K562 (cell line): ENCODE data around the gene PRRT1. TPM values are rescaled to one million over a fixed set of nuclear protein-coding genes. Genes with fewer than 3 reads are reported as not detected.
A peak's percentile ranks its signal among the peaks of the same experiment; 100 is the strongest.

Source experiments
- ATF1 ChIP-seq, 2 experiments: fragments of 450-650 bp in 1 of 2; IDR thresholded peaks; 2 replicates each; pipeline ENCODE4 v1.6.1; 2016; ENCODE audit warnings: missing compliant biosample characterization in 1 of 2, missing genetic modification characterization in 1 of 2
- BMI1 ChIP-seq: fragments of 150-350 bp; IDR thresholded peaks from 2 replicates; pipeline ENCODE4 v1.6.1; 2014; ENCODE audit warnings: low read length
- CHD2 ChIP-seq: IDR thresholded peaks from 2 replicates; pipeline ENCODE4 v1.6.1; 2011; ENCODE audit warnings: low read depth, low read length
- EP300 ChIP-seq: IDR thresholded peaks from 2 replicates; pipeline ENCODE4 v1.6.1; 2012; ENCODE audit warnings: low read length, improper control_type of control experiment
- EZH2 ChIP-seq: IDR thresholded peaks from 2 replicates; pipeline ENCODE4 v1.6.1; 2012; ENCODE audit warnings: low read depth, mild to moderate bottlenecking, inconsistent platforms, low read length, borderline replicate concordance
- HCFC1 ChIP-seq: IDR thresholded peaks from 2 replicates; pipeline ENCODE4 v1.6.1; 2012; ENCODE audit warnings: low read depth, low read length, improper control_type of control experiment
- HDAC6 ChIP-seq: IDR thresholded peaks from 2 replicates; pipeline ENCODE4 v1.6.1; 2012; ENCODE audit warnings: low read depth, mild to moderate bottlenecking, control low read depth, inconsistent platforms, low read length, moderate library complexity
- ILK ChIP-seq: fragments of 450-650 bp; IDR thresholded peaks from 2 replicates; pipeline ENCODE4 v1.6.1; 2016; ENCODE audit warnings: missing genetic modification characterization, low read depth, mild to moderate bottlenecking, missing compliant biosample characterization, moderate library complexity, borderline replicate concordance
- KAT2B ChIP-seq: IDR thresholded peaks from one replicate; pipeline ENCODE4 v1.6.1; 2012; ENCODE audit warnings: low read depth, mild to moderate bottlenecking, control low read depth, inconsistent platforms, low read length, moderate library complexity
- KAT8 ChIP-seq: fragments of 450-650 bp; IDR thresholded peaks from 2 replicates; pipeline ENCODE4 v1.6.1; 2016; ENCODE audit warnings: low read depth, mild to moderate bottlenecking
- KLF1 ChIP-seq: fragments of 450-650 bp; IDR thresholded peaks from 2 replicates; pipeline ENCODE4 v1.6.1; 2016; ENCODE audit warnings: missing genetic modification characterization, missing compliant biosample characterization
- NR2F6 ChIP-seq: fragments of 450-650 bp; formaldehyde crosslinking; IDR thresholded peaks from 2 replicates; pipeline ENCODE4 v1.4.0; 2020; ENCODE audit warnings: mild to moderate bottlenecking
- NRF1 ChIP-seq, 2 experiments: fragments of 450-650 bp; IDR thresholded peaks in 1 of 2; conservative IDR thresholded peaks in 1 of 2; 2 replicates each; pipeline ENCODE4 v1.6.1; 2014; ENCODE audit warnings: mild to moderate bottlenecking in 2 of 2
- PHF21A ChIP-seq: fragments of 450-650 bp; IDR thresholded peaks from 2 replicates; pipeline ENCODE4 v1.6.1; 2017; ENCODE audit warnings: low read depth, borderline replicate concordance
- PHF8 ChIP-seq: fragments of 200-600 bp; sonication (generic); IDR thresholded peaks from 2 replicates; pipeline ENCODE4 v1.6.1; 2012; ENCODE audit warnings: mixed run types, mild to moderate bottlenecking, inconsistent platforms, low read length, moderate library complexity, borderline replicate concordance
- RBBP5 ChIP-seq: fragments of 200-600 bp; sonication (generic); IDR thresholded peaks from 2 replicates; pipeline ENCODE4 v1.6.1; 2012; ENCODE audit warnings: borderline replicate concordance, mild to moderate bottlenecking, low read length, control low read depth, inconsistent platforms; ENCODE audit not compliant: insufficient read depth, poor library complexity, severe bottlenecking
- SAFB2 ChIP-seq: fragments of 200-400 bp; formaldehyde crosslinking; IDR thresholded peaks from 2 replicates; pipeline ENCODE4 v1.6.1; 2018; ENCODE audit warnings: borderline replicate concordance, low read length, low read depth, moderate library complexity; ENCODE audit not compliant: severe bottlenecking
- SP2 ChIP-seq: IDR thresholded peaks from 2 replicates; pipeline ENCODE4 v1.6.1; 2011; ENCODE audit warnings: mild to moderate bottlenecking, low read depth, low read length, moderate library complexity; ENCODE audit not compliant: poor library complexity, severe bottlenecking; ENCODE audit errors: extremely low read depth
- ZFX ChIP-seq: sonication (generic); formaldehyde crosslinking; IDR thresholded peaks from 2 replicates; pipeline ENCODE4 v1.8.0; 2022; ENCODE audit warnings: mild to moderate bottlenecking, missing genetic modification reagents, moderate library complexity
- ZNF124 ChIP-seq: sonication (generic); formaldehyde crosslinking; IDR thresholded peaks from 2 replicates; pipeline ENCODE4 v1.8.1; 2022; ENCODE audit warnings: missing genetic modification reagents
- ZNF212 ChIP-seq: fragments of 450-650 bp; formaldehyde crosslinking; IDR thresholded peaks from 2 replicates; pipeline ENCODE4 v1.4.0; 2020; ENCODE audit warnings: mild to moderate bottlenecking
- ZNF232 ChIP-seq: sonication (generic); formaldehyde crosslinking; IDR thresholded peaks from 2 replicates; pipeline ENCODE4 v1.8.0; 2022; ENCODE audit warnings: mild to moderate bottlenecking, missing genetic modification reagents
- ZNF707 ChIP-seq: fragments of 250-450 bp; sonication (Bioruptor Pico); conservative IDR thresholded peaks from 2 replicates; pipeline ENCODE4 v1.8.0; 2022; ENCODE audit warnings: inconsistent platforms, mild to moderate bottlenecking, moderate library complexity
- ZNF79 ChIP-seq: fragments of 250-450 bp; sonication (Bioruptor Pico); IDR thresholded peaks from 2 replicates; pipeline ENCODE4 v1.4.0; 2020; ENCODE audit warnings: low read depth, mild to moderate bottlenecking, moderate library complexity
- polyA plus RNA-seq, 8 experiments: library from polyadenylated mRNA; depleted of rRNA in 4 of 8; stranded (reverse) in 5 of 8; unstranded in 3 of 8; fragments of >200 nt; fragmentation: Nextera tagmentation in 2 of 8; fragmentation: Illumina TruSeq in 1 of 8; extraction: Ambion mirVana in 2 of 8; extraction: Trizol in 1 of 8; gene quantifications; 2 replicates each; pipeline versions ENCODE4 v1.2.1 to v1.2.3, GENCODE V29; 2011 to 2014; ENCODE audit warnings: inconsistent platforms in 1 of 8, missing spikeins in 1 of 8
- total RNA-seq, 7 experiments: library from RNA; depleted of rRNA in 6 of 7; stranded (reverse); fragments of >200 nt in 6 of 7; fragmentation: Illumina TruSeq in 2 of 7; extraction: Trizol in 2 of 7; gene quantifications; 2 replicates each; pipeline versions ENCODE4 v1.2.1 to v1.2.3, GENCODE V29; 2011 to 2021; ENCODE audit warnings: low replicate concordance in 1 of 7
- TF ChIP-seq, protein P1 (sequence below): fragments of 150-350 bp; conservative IDR thresholded peaks from 2 replicates; pipeline ENCODE4 v1.6.1; 2014; ENCODE audit warnings: low read length
- TF ChIP-seq, protein P2 (sequence below): fragments of 450-650 bp; IDR thresholded peaks from 2 replicates; pipeline ENCODE4 v1.6.1; 2016; ENCODE audit warnings: low read depth, mild to moderate bottlenecking, moderate library complexity
- TF ChIP-seq, protein P3 (sequence below): sonication (generic); formaldehyde crosslinking; IDR thresholded peaks from 2 replicates; pipeline ENCODE4 v1.8.0; 2023; ENCODE audit warnings: mild to moderate bottlenecking, missing genetic modification reagents

Gene PRRT1
- total and polyA plus RNA-seq, 9 of the 15 experiments (the other 6 are each of a cell fraction or from before 2014, with no cell fraction given), result 0.14 to 3.5 (median 0.41) TPM

DNA sequence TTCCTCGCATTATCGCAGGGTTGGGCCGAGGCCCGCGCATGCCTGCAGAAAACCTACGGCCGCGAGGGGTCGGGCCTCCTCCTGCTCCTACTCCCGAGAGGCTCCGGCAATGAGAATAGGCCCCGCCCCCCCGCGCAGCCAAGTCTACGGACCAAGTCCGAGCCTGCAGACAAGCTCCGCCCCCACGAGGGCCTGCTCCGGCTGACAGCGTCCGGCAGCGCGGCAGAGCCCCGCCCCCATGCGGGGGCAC is 43.8 kb upstream of the PRRT1 start (continued):
- TF ChIP-seq, protein P1, sequence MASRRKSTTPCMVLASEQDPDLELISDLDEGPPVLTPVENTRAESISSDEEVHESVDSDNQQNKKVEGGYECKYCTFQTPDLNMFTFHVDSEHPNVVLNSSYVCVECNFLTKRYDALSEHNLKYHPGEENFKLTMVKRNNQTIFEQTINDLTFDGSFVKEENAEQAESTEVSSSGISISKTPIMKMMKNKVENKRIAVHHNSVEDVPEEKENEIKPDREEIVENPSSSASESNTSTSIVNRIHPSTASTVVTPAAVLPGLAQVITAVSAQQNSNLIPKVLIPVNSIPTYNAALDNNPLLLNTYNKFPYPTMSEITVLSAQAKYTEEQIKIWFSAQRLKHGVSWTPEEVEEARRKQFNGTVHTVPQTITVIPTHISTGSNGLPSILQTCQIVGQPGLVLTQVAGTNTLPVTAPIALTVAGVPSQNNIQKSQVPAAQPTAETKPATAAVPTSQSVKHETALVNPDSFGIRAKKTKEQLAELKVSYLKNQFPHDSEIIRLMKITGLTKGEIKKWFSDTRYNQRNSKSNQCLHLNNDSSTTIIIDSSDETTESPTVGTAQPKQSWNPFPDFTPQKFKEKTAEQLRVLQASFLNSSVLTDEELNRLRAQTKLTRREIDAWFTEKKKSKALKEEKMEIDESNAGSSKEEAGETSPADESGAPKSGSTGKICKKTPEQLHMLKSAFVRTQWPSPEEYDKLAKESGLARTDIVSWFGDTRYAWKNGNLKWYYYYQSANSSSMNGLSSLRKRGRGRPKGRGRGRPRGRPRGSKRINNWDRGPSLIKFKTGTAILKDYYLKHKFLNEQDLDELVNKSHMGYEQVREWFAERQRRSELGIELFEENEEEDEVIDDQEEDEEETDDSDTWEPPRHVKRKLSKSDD, result no peak
- TF ChIP-seq ZNF212 (no peak), ZNF79 (no peak), KLF1 (tag) (no peak), SAFB2 (no peak), ZNF232 (no peak), ILK (tag) (no peak), PHF21A (no peak), ZNF707 (CRISPR knock-in tag) (no peak), RBBP5 (no peak), PHF8 (no peak), BMI1 (no peak), SP2 (no peak), KAT8 (no peak), HCFC1 (no peak), ZFX (CRISPR knock-in tag) (no peak), EP300 (0 out of 2 replicates have a peak, but pooled peaks have one; percentile 2), CHD2 (0 out of 2 replicates have a peak, but pooled peaks have one; percentile 75), HDAC6 (no peak), EZH2 (no peak), ATF1 (CRISPR knock-in tag; IDR thresholded peaks at IDR 0.05) (no peak), ATF1 (tag; IDR thresholded peaks at IDR 0.05) (no peak), KAT2B (no peak), ZNF124 (CRISPR knock-in tag) (no peak), NR2F6 (CRISPR knock-in tag) (no peak), NRF1 (conservative IDR thresholded peaks at IDR 0.05 in 1 of 2, IDR thresholded peaks at IDR 0.05 in 1 of 2) (peak; percentile 100)
- TF ChIP-seq, protein P2, sequence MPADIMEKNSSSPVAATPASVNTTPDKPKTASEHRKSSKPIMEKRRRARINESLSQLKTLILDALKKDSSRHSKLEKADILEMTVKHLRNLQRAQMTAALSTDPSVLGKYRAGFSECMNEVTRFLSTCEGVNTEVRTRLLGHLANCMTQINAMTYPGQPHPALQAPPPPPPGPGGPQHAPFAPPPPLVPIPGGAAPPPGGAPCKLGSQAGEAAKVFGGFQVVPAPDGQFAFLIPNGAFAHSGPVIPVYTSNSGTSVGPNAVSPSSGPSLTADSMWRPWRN, result no peak
- TF ChIP-seq, protein P3, sequence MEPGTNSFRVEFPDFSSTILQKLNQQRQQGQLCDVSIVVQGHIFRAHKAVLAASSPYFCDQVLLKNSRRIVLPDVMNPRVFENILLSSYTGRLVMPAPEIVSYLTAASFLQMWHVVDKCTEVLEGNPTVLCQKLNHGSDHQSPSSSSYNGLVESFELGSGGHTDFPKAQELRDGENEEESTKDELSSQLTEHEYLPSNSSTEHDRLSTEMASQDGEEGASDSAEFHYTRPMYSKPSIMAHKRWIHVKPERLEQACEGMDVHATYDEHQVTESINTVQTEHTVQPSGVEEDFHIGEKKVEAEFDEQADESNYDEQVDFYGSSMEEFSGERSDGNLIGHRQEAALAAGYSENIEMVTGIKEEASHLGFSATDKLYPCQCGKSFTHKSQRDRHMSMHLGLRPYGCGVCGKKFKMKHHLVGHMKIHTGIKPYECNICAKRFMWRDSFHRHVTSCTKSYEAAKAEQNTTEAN (CRISPR knock-in tag), result no peak
